ENCODE measurements around the gene ABHD12.

DNA sequence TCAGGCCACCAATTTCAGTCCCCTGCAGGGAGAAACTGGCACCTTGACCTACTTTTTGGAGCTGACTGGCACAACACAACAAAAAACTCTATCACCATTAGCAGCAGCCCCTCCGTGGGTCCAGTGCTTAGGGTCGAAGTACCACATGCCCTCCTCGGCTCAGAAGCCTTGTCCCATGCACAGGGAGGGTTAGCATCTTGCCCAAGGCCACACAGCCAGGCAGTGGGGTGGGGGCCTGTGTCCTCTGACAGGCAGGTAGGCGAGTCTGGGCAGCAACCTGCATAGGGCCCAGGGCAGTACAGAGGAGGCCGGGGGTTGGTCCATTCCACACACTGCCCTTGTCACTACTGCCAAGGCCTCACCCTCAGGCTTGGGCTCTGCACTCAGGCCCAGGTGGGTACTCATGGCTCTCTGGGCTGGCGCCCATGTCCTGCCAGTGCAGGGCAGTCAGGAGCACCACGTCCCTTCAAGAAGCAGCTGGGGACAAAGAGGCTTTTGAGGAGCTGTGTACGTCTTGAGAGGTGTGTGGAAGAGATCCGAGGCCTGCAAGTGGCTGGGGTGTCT, 89.2 kb downstream of the ABHD12 start:
- TF ChIP-seq, protein P1, sequence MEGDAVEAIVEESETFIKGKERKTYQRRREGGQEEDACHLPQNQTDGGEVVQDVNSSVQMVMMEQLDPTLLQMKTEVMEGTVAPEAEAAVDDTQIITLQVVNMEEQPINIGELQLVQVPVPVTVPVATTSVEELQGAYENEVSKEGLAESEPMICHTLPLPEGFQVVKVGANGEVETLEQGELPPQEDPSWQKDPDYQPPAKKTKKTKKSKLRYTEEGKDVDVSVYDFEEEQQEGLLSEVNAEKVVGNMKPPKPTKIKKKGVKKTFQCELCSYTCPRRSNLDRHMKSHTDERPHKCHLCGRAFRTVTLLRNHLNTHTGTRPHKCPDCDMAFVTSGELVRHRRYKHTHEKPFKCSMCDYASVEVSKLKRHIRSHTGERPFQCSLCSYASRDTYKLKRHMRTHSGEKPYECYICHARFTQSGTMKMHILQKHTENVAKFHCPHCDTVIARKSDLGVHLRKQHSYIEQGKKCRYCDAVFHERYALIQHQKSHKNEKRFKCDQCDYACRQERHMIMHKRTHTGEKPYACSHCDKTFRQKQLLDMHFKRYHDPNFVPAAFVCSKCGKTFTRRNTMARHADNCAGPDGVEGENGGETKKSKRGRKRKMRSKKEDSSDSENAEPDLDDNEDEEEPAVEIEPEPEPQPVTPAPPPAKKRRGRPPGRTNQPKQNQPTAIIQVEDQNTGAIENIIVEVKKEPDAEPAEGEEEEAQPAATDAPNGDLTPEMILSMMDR (IDR thresholded peaks at IDR 0.05; ENCODE audit: insufficient read depth, low read length, poor library complexity, severe bottlenecking), result no peak
- TF ChIP-seq EZH2phosphoT487 (conservative IDR thresholded peaks at IDR 0.05; ENCODE audit: low read length), result no peak

All from SU-DHL-6 (cell line).